H1 (cell line): ENCODE measurements around the gene TRIM46. TPM values are rescaled to one million over a fixed set of nuclear protein-coding genes. Genes with fewer than 3 reads are reported as not detected.

Source experiments
- CTCF ChIA-PET: fragments of 300-600 bp; sonication (Branson Sonifier 250); formaldehyde crosslinking; loops from one replicate; lab custom pipeline; 2021; ENCODE audit not compliant: partially characterized antibody; lab: Charles Lee
- POLR2A ChIA-PET: fragments of 300-600 bp; sonication (Branson Sonifier 250); formaldehyde crosslinking; loops from one replicate; lab custom pipeline; 2021; ENCODE audit warnings: inconsistent platforms; ENCODE audit not compliant: partially characterized antibody; lab: Charles Lee
- DNase-seq, 2 experiments: peaks; one replicate each; pipeline versions ENCODE4 v3.0.0 to v3.0.0-alpha.2; 2010 to 2022; ENCODE audit warnings: low spot score in 2 of 2, low read depth in 1 of 2, mixed read lengths in 1 of 2
- FAIRE-seq: peaks from 2 replicates; lab custom pipeline; 2011; peaks lifted over from hg19 to GRCh38; lab: Jason Lieb, UNC
- H2AFZ ChIP-seq: 2 replicates; pipeline ENCODE4 v1.8.1; 2012; ENCODE audit warnings: low read length, inconsistent platforms
- H2AK5ac ChIP-seq: 2 replicates; pipeline ENCODE4 v1.6.1; 2013; ENCODE audit warnings: low read depth, low read length
- H2BK120ac ChIP-seq: replicated peaks from 2 replicates; pipeline ENCODE3; 2013; ENCODE audit warnings: low read depth, low read length, inconsistent platforms
- H2BK12ac ChIP-seq: 2 replicates; pipeline ENCODE4 v1.6.1; 2013; ENCODE audit warnings: low read depth, low read length
- H2BK15ac ChIP-seq: 2 replicates; pipeline ENCODE4 v1.6.1; 2013; ENCODE audit warnings: low read length
- H2BK20ac ChIP-seq: 2 replicates; pipeline ENCODE4 v1.6.1; 2013; ENCODE audit warnings: low read length
- H2BK5ac ChIP-seq: 2 replicates; pipeline ENCODE4 v1.6.1; 2013; ENCODE audit warnings: low read depth, low read length
- H3K14ac ChIP-seq: 2 replicates; pipeline ENCODE4 v1.6.1; 2013; ENCODE audit warnings: inconsistent platforms; ENCODE audit not compliant: insufficient read length
- H3K18ac ChIP-seq: 2 replicates; pipeline ENCODE4 v1.6.1; 2013; ENCODE audit warnings: low read length; ENCODE audit errors: extremely low read depth
- H3K23ac ChIP-seq: 2 replicates; pipeline ENCODE4 v1.6.1; 2013; ENCODE audit warnings: inconsistent platforms; ENCODE audit not compliant: insufficient read length
- H3K23me2 ChIP-seq: 2 replicates; pipeline ENCODE4 v1.6.1; 2013; ENCODE audit warnings: low read depth, low read length
- H3K27ac ChIP-seq: 2 replicates; pipeline ENCODE4 v1.6.1; 2011; ENCODE audit warnings: low read depth, low read length, inconsistent platforms
- H3K27me3 ChIP-seq, 4 experiments: replicated peaks in 1 of 4; 1 replicate in 1 of 4; 2 replicates in 3 of 4; pipeline versions ENCODE4 v1.6.1 to v1.8.1; 2011 to 2013; ENCODE audit warnings: low read length in 3 of 4, mild to moderate bottlenecking in 3 of 4, inconsistent platforms in 2 of 4, mixed read lengths in 2 of 4, moderate library complexity in 1 of 4; ENCODE audit not compliant: control insufficient read depth in 3 of 4, insufficient read depth in 3 of 4; ENCODE audit errors: extremely low read depth in 1 of 4
- H3K36me3 ChIP-seq, 4 experiments: 2 replicates each; pipeline versions ENCODE4 v1.6.1 to v1.8.1; 2011 to 2013; ENCODE audit warnings: mild to moderate bottlenecking in 4 of 4, low read length in 3 of 4, moderate library complexity in 2 of 4, control low read depth in 1 of 4, inconsistent platforms in 1 of 4; ENCODE audit not compliant: insufficient read depth in 4 of 4, control insufficient read depth in 2 of 4
- H3K4ac ChIP-seq: replicated peaks from 2 replicates; pipeline ENCODE3; 2013; ENCODE audit warnings: low read length, low read depth, mixed read lengths, inconsistent platforms; ENCODE audit not compliant: insufficient read length
- H3K4me1 ChIP-seq, 4 experiments: replicated peaks in 1 of 4; 1 replicate in 1 of 4; 2 replicates in 3 of 4; pipeline versions ENCODE4 v1.6.1 to v1.8.1; 2011 to 2013; ENCODE audit warnings: low read length in 3 of 4, inconsistent platforms in 2 of 4, mixed read lengths in 1 of 4; ENCODE audit not compliant: insufficient read depth in 4 of 4, control insufficient read depth in 3 of 4
- H3K4me2 ChIP-seq, 2 experiments: 2 replicates each; pipeline versions ENCODE4 v1.6.1 to v1.8.1; 2011 to 2013; ENCODE audit warnings: low read depth in 2 of 2, low read length in 2 of 2, control low read depth in 1 of 2, inconsistent platforms in 1 of 2, mild to moderate bottlenecking in 1 of 2; ENCODE audit not compliant: insufficient read depth in 1 of 2
- H3K4me3 ChIP-seq, 4 experiments: fragments of 200-600, 300-600 bp in 1 of 4; sonication (generic), shearing (Covaris generic), sonication (Bioruptor Twin) in 1 of 4; 2 replicates each; pipeline versions ENCODE4 v1.5.1 to v1.8.1; 2011 to 2016; ENCODE audit warnings: low read length in 4 of 4, low read depth in 3 of 4, control low read depth in 2 of 4, inconsistent platforms in 2 of 4, mild to moderate bottlenecking in 2 of 4, mixed read lengths in 1 of 4, moderate library complexity in 1 of 4; ENCODE audit not compliant: insufficient read depth in 2 of 4; ENCODE audit errors: extremely low read depth in 1 of 4
- H3K56ac ChIP-seq: replicated peaks from 2 replicates; pipeline ENCODE3; 2013; ENCODE audit warnings: low read depth, mild to moderate bottlenecking, mixed read lengths, low read length, inconsistent platforms; ENCODE audit not compliant: insufficient read length
- H3K79me1 ChIP-seq: 2 replicates; pipeline ENCODE4 v1.6.1; 2013; ENCODE audit warnings: low read depth, low read length, control low read depth
- H3K79me2 ChIP-seq, 2 experiments: 2 replicates each; pipeline versions ENCODE4 v1.6.1 to v1.8.1; 2012 to 2013; ENCODE audit warnings: low read length in 2 of 2, mild to moderate bottlenecking in 2 of 2, inconsistent platforms in 1 of 2; ENCODE audit not compliant: insufficient read depth in 2 of 2, control insufficient read depth in 1 of 2
- H3K9ac ChIP-seq, 4 experiments: replicated peaks in 1 of 4; 1 replicate in 1 of 4; 2 replicates in 3 of 4; pipeline versions ENCODE4 v1.6.1 to v1.8.1; 2011 to 2013; ENCODE audit warnings: low read depth in 3 of 4, low read length in 3 of 4, control low read depth in 2 of 4, mild to moderate bottlenecking in 2 of 4, moderate library complexity in 2 of 4, inconsistent platforms in 1 of 4; ENCODE audit errors: extremely low read depth in 1 of 4
- H3K9me3 ChIP-seq, 2 experiments: 2 replicates each; pipeline versions ENCODE4 v1.6.1 to v1.8.1; 2012 to 2013; ENCODE audit warnings: mild to moderate bottlenecking in 2 of 2, moderate library complexity in 2 of 2, control low read depth in 1 of 2, inconsistent platforms in 1 of 2, low read depth in 1 of 2, low read length in 1 of 2, mixed read lengths in 1 of 2; ENCODE audit not compliant: insufficient read depth in 2 of 2
- H4K20me1 ChIP-seq, 2 experiments: replicated peaks in 1 of 2; 2 replicates each; pipeline versions ENCODE3 to v1.8.1; 2011 to 2013; ENCODE audit warnings: inconsistent platforms in 2 of 2, low read length in 2 of 2, mild to moderate bottlenecking in 1 of 2; ENCODE audit not compliant: insufficient read depth in 2 of 2, control insufficient read depth in 1 of 2
- H4K5ac ChIP-seq: 2 replicates; pipeline ENCODE4 v1.6.1; 2013; ENCODE audit warnings: low read length, low read depth, mixed read lengths, inconsistent platforms; ENCODE audit not compliant: insufficient read length
- H4K8ac ChIP-seq: 2 replicates; pipeline ENCODE4 v1.8.0; 2013; ENCODE audit warnings: mild to moderate bottlenecking, moderate library complexity, low read length, inconsistent platforms; ENCODE audit not compliant: insufficient read depth; ENCODE audit errors: extremely low read depth
- H4K91ac ChIP-seq: replicated peaks from 2 replicates; pipeline ENCODE3; 2013; ENCODE audit warnings: low read length, mixed read lengths, inconsistent platforms; ENCODE audit not compliant: insufficient read length
- BACH1 ChIP-seq: IDR thresholded peaks from 2 replicates; pipeline ENCODE4 v1.6.1; 2012; ENCODE audit warnings: low read length, improper control_type of control experiment
- CBX5 ChIP-seq: fragments of 300-800, 300-1000 bp; sonication (generic); IDR thresholded peaks from 2 replicates; pipeline ENCODE4 v1.7.1; 2016; ENCODE audit warnings: antibody characterized with exemption, low read length, low read depth
- EP300 ChIP-seq, 2 experiments: IDR thresholded peaks; 1 replicate in 1 of 2; 2 replicates in 1 of 2; pipeline ENCODE4 v1.6.1; 2011 to 2012; ENCODE audit warnings: low read depth in 2 of 2, low read length in 2 of 2, mild to moderate bottlenecking in 2 of 2, borderline replicate concordance in 1 of 2, inconsistent platforms in 1 of 2, moderate library complexity in 1 of 2
- NRF1 ChIP-seq: IDR thresholded peaks from 2 replicates; pipeline ENCODE4 v1.6.1; 2011; ENCODE audit warnings: mild to moderate bottlenecking, low read depth, low read length, improper control_type of control experiment
- SIRT6 ChIP-seq: IDR thresholded peaks from one replicate; pipeline ENCODE4 v1.7.1; 2012; ENCODE audit warnings: low read length, inconsistent platforms
- ZNF274 ChIP-seq: IDR thresholded peaks from 2 replicates; pipeline ENCODE4 v1.7.0; 2012; ENCODE audit warnings: low read length, borderline replicate concordance; ENCODE audit errors: extremely low read depth
- WGBS, 2 experiments: shearing (Covaris generic) in 1 of 2; methylation state at CpG; one replicate each; pipeline versions ENCODE4 v1.1.6 to v1.1.7; 2013 to 2015; ENCODE audit warnings: low lambda C conversion rate in 2 of 2, mixed read lengths in 2 of 2, inconsistent platforms in 1 of 2, low coverage in 1 of 2, missing lambda C conversion rate in 1 of 2; ENCODE audit not compliant: insufficient replicate concordance in 2 of 2, insufficient coverage in 1 of 2, insufficient read length in 1 of 2; ENCODE audit errors: extremely low coverage in 1 of 2, missing lambda C conversion rate in 1 of 2; 5-methylcytosine and 5-hydroxymethylcytosine counted together
- polyA plus RNA-seq, 7 experiments: library from polyadenylated mRNA; depleted of rRNA in 3 of 7; stranded (reverse) in 5 of 7; unstranded in 2 of 7; fragments of >200 nt in 5 of 7; fragments of 200-250 nt in 2 of 7; gene quantifications; 1 replicate in 5 of 7; 2 replicates in 1 of 7; 4 replicates in 1 of 7; pipeline versions ENCODE4 v1.2.1 to v1.2.3, GENCODE V29; 2011 to 2013; ENCODE audit warnings: missing spikeins in 2 of 7, mixed read lengths in 2 of 7
- total RNA-seq: library from RNA; stranded (reverse); fragmentation: NEBNext Ultra II Directional; extraction: Animal tissue kit (Norgen Biotek cat#: 25700); gene quantifications from 2 replicates; pipeline ENCODE4 v1.2.1, GENCODE V29; 2021

The TRIM46 gene
- total and polyA plus RNA-seq, 2 of the 8 experiments (the other 6 are each of a cell fraction or from before 2014, with no cell fraction given): 15.5 to 21.6 TPM

- H2BK5ac ChIP-seq: no peak overlapping the region
These were observed 45.5 kb upstream of the TRIM46 start for GRCh38 chr1:155127967-155128754.

More at GRCh38 chr1:155127967-155128754, 45.5 kb upstream of the TRIM46 start:
- H3K23me2 ChIP-seq: peaks cover 28% of the 10 kb centered on the region
- no peak overlapping the region for H3K9ac ChIP-seq
- no peak overlapping the region for H4K91ac ChIP-seq
- peak overlapping the region; percentile 94 to 97 for H3K4me2 ChIP-seq
- no peak overlapping the region for H2BK15ac ChIP-seq
- ChIA-PET CTCF (interaction anchor here (0.6 to 14.2 kb wide), 10 partner anchors 24 to 278 kb away, joined by 3 to 187 read pairs (median 4); partner anchors contain the start of genes KRTCAP2 and TRIM46), POLR2A (interaction anchor here (0.7 to 3.1 kb wide), 13 partner anchors 9 to 155 kb away, joined by 3 to 24 read pairs (median 6); partner anchors contain the start of gene EFNA3)
- DNase-seq (peak in 1 of 2 experiments; percentile 69), FAIRE-seq (no peak)
- no peaks in the 10 kb centered on the region for H3K9me3 ChIP-seq
- H2BK20ac ChIP-seq: no peak overlapping the region
- no peak overlapping the region for H3K14ac ChIP-seq
- peaks cover 16 to 58% (median 40%) of the 10 kb centered on the region in 4 experiments for H3K4me1 ChIP-seq
- H4K20me1 ChIP-seq: no peaks in the 10 kb centered on the region
- no peak overlapping the region for H3K23ac ChIP-seq
- H3K79me2 ChIP-seq: no peaks in the 10 kb centered on the region
- no peak for TF ChIP-seq CBX5
- TF ChIP-seq NRF1: no peak
- TF ChIP-seq EP300 (IDR thresholded peaks at IDR 0.05; ENCODE audit: borderline replicate concordance in 1 of 2, low read depth in 2 of 2, low read length in 2 of 2): no peak
- no peak for TF ChIP-seq SIRT6
- TF ChIP-seq BACH1: no peak
- TF ChIP-seq ZNF274: no peak
- H3K56ac ChIP-seq: no peak overlapping the region
- peaks cover 33 to 50% (median 45%) of the 10 kb centered on the region in 4 experiments for H3K27me3 ChIP-seq
- H2AK5ac ChIP-seq: peak overlapping the region; percentile 56; the same call in 1 of the 2 replicates
- peak overlapping the region; percentile 45 to 62 (median 52) for H3K4me3 ChIP-seq
- no peak overlapping the region for H4K5ac ChIP-seq
- peaks cover 0 to 4% (median under 1%) of the 10 kb centered on the region in 4 experiments; a peak in 1 of 8 replicates for H3K36me3 ChIP-seq
- no peak overlapping the region for H3K27ac ChIP-seq
- H3K79me1 ChIP-seq: no peaks in the 10 kb centered on the region
- H2AFZ ChIP-seq: no peak overlapping the region
- no peak overlapping the region; the same call in 1 of the 2 replicates for H3K18ac ChIP-seq
- WGBS, 2 experiments: 7% methylated on average over 17 of the region's 17 CpGs; no CpG with 5 or more reads in 1 of the 2 experiments
- H2BK12ac ChIP-seq: no peak overlapping the region
- H3K4ac ChIP-seq: no peak overlapping the region
- no peak overlapping the region for H2BK120ac ChIP-seq
- no peak overlapping the region; the same call in 1 of the 2 replicates for H4K8ac ChIP-seq
